ENCODE measurements around the gene BRD4. TPM values are rescaled to one million over a fixed set of nuclear protein-coding genes. Genes with fewer than 3 reads are reported as not detected.

The BRD4 gene
- total RNA-seq, 1 donor from 2014 or later, result 153 TPM

DNA sequence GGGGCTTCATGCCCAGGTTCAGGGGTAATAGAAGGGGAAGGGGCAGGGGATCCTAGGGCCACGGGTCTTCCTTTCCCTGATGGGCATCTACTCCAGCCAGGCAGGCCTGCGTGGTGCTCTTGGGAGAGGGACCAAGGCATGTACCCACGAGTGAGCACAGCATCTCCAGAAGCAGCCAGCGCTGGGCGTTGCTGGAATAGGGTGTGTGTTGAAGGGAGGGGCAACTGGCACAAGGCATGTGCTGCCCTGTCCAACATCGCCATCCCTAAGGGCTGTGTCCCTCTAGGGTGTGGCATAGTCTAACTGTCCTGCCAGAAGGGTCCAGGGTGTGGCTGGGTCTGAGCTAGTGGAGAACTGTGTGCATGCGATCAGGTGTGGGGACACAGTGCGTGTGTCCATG, 134.4 kb downstream of the BRD4 start:
- Mint-ChIP-seq H3K27me3 (ENCODE audit: low read depth) (no peaks in the 10 kb centered on the region), H3K9me3 (no peaks in the 10 kb centered on the region), H3K36me3 (no peaks in the 10 kb centered on the region), H3K4me1 (peaks cover 25% of the 10 kb centered on the region), H3K4me3 (peak overlapping the region; percentile 43), H3K27ac (peak overlapping the region; percentile 35)
- TF ChIP-seq, protein P1, sequence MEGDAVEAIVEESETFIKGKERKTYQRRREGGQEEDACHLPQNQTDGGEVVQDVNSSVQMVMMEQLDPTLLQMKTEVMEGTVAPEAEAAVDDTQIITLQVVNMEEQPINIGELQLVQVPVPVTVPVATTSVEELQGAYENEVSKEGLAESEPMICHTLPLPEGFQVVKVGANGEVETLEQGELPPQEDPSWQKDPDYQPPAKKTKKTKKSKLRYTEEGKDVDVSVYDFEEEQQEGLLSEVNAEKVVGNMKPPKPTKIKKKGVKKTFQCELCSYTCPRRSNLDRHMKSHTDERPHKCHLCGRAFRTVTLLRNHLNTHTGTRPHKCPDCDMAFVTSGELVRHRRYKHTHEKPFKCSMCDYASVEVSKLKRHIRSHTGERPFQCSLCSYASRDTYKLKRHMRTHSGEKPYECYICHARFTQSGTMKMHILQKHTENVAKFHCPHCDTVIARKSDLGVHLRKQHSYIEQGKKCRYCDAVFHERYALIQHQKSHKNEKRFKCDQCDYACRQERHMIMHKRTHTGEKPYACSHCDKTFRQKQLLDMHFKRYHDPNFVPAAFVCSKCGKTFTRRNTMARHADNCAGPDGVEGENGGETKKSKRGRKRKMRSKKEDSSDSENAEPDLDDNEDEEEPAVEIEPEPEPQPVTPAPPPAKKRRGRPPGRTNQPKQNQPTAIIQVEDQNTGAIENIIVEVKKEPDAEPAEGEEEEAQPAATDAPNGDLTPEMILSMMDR (IDR thresholded peaks at IDR 0.05; ENCODE audit: unreplicated experiment), result no peak
- DNase-seq (ENCODE audit: low spot score in 2 of 2, unreplicated experiment in 2 of 2), result no peak

DNA sequence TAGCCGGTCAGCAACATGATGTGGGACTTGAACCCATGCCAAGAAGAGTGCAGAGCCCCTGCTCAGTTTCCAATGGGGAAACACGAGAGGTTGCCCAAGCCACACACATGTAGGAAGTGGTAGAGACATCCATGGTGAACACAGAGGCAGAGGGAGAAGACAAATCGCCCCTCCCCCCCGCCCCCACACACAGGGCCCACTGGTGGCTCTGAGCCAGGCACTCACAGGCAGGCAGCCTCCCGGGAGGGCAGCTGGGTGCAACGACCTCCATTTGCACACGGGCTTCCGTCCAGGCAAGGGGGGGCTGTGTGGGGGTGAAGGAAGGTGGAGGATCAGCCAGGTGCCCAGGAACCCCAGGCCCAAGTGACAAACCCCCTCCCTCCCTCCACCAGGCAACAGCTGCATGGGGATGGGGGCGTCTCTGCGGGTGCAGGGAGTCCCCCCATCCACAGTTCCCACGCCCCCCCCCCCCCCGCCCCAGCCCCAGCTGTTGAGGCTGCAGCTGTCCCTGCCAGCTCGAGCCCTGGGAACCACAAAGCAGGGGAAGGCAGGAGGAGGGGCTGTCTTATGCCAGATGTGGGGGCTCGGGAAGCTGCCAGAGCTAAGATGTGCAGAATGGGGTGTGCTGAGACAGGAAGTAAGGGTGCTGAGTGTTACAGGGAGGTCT, 134.9 kb downstream of the BRD4 start:
- peaks cover 25% of the 10 kb centered on the region for H3K4me1 Mint-ChIP-seq
- no peaks in the 10 kb centered on the region for H3K9me3 Mint-ChIP-seq
- no peak for DNase-seq (ENCODE audit: low spot score in 2 of 2, unreplicated experiment in 2 of 2)
- H3K27ac Mint-ChIP-seq, result peak overlapping the region; percentile 35
- H3K27me3 Mint-ChIP-seq (ENCODE audit: low read depth), result no peaks in the 10 kb centered on the region
- H3K36me3 Mint-ChIP-seq, result no peaks in the 10 kb centered on the region
- peak overlapping the region; percentile 43 for H3K4me3 Mint-ChIP-seq
- TF ChIP-seq, protein P1 (IDR thresholded peaks at IDR 0.05; ENCODE audit: unreplicated experiment), result no peak

GRCh38 chr19:15196360-15197005, 135.9 kb downstream of the BRD4 start:
- no peak for DNase-seq (ENCODE audit: low spot score in 2 of 2, unreplicated experiment in 2 of 2)
- H3K9me3 Mint-ChIP-seq, result no peaks in the 10 kb centered on the region
- no peaks in the 10 kb centered on the region for H3K27me3 Mint-ChIP-seq (ENCODE audit: low read depth)
- peaks cover 25% of the 10 kb centered on the region for H3K4me1 Mint-ChIP-seq
- peaks cover 4% of the 10 kb centered on the region for H3K36me3 Mint-ChIP-seq
- TF ChIP-seq, protein P1 (IDR thresholded peaks at IDR 0.05; ENCODE audit: unreplicated experiment), result no peak
- H3K27ac Mint-ChIP-seq, result peak overlapping the region; percentile 82
- peak overlapping the region; percentile 75 for H3K4me3 Mint-ChIP-seq

GRCh38 chr19:15195371-15196334, 136.7 kb downstream of the BRD4 start:
- Mint-ChIP-seq H3K4me3 (peak overlapping the region; percentile 75), H3K27ac (peak overlapping the region; percentile 82), H3K4me1 (peaks cover 25% of the 10 kb centered on the region), H3K36me3 (peaks cover 8% of the 10 kb centered on the region), H3K27me3 (ENCODE audit: low read depth) (no peaks in the 10 kb centered on the region), H3K9me3 (no peaks in the 10 kb centered on the region)
- peak; percentile 74 to 83 for DNase-seq (ENCODE audit: low spot score in 2 of 2, unreplicated experiment in 2 of 2)
- TF ChIP-seq, protein P1 (IDR thresholded peaks at IDR 0.05; ENCODE audit: unreplicated experiment), result no peak

DNA sequence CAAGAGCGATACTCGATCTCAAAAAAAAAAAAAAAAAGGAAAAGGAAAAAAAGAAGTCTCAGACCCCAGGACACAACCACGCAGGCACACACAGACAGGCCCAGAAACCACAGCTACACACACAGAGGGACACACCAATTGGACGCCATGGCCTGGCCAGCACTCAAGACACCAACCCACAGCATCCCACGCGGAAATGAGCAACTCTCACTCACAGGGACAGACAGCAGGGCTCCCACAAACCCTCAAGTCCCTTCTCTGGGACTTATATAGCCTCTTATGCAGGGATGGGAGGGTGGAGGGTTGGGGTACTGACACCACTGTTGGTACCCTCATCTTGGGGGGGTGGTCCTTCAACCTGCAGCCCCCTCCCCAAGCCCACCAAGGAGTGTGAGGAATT, 137.4 kb downstream of the BRD4 start:
- Mint-ChIP-seq H3K27me3 (ENCODE audit: low read depth) (no peaks in the 10 kb centered on the region), H3K36me3 (peaks cover 12% of the 10 kb centered on the region), H3K9me3 (no peaks in the 10 kb centered on the region), H3K4me3 (peak overlapping the region; percentile 56), H3K4me1 (peaks cover 25% of the 10 kb centered on the region), H3K27ac (peak overlapping the region; percentile 77)
- DNase-seq (ENCODE audit: low spot score in 2 of 2, unreplicated experiment in 2 of 2), result no peak
- TF ChIP-seq, protein P1 (IDR thresholded peaks at IDR 0.05; ENCODE audit: unreplicated experiment), result no peak
